WERI-Rb-1 (cell line): Measurements from ENCODE around the gene KCNN4.
"Not testable (repeated sequence)": the region's sequence is repeated elsewhere in the genome, so short reads cannot be mapped to it uniquely, and the experiment has no call there.

Experiments
- DNase-seq: peaks from one replicate; pipeline ENCODE4 v3.0.0-alpha.2; 2020
- H3K27ac ChIP-seq: fragments of 250-450 bp; sonication (Bioruptor Pico); 2 replicates; pipeline ENCODE4 v1.5.1; 2020; ENCODE audit warnings: mild to moderate bottlenecking, moderate library complexity
- H3K27me3 ChIP-seq: fragments of 250-450 bp; sonication (Bioruptor Pico); 2 replicates; pipeline ENCODE4 v1.5.1; 2021; ENCODE audit warnings: mild to moderate bottlenecking, low read depth, moderate library complexity; ENCODE audit not compliant: insufficient read depth, severe bottlenecking
- H3K36me3 ChIP-seq: fragments of 250-450 bp; sonication (Bioruptor Pico); 2 replicates; pipeline ENCODE4 v1.5.1; 2020; ENCODE audit warnings: mild to moderate bottlenecking, moderate library complexity
- H3K4me3 ChIP-seq: 2 replicates; pipeline ENCODE4 v1.5.1; 2011; ENCODE audit warnings: low read depth, mild to moderate bottlenecking, control low read depth, low read length
- H3K9me3 ChIP-seq: fragments of 250-450 bp; sonication (Bioruptor Pico); 2 replicates; pipeline ENCODE4 v1.5.1; 2021; ENCODE audit warnings: mild to moderate bottlenecking, moderate library complexity; ENCODE audit not compliant: severe bottlenecking
- TF ChIP-seq, protein P1 (sequence below): IDR thresholded peaks from 2 replicates; pipeline ENCODE4 v1.5.1; 2011; ENCODE audit warnings: low read depth, mild to moderate bottlenecking, control low read depth, inconsistent platforms, low read length

The KCNN4 gene

GRCh38 chr19:43818500-43818899 lies 37.7 kb upstream of the KCNN4 start:
- TF ChIP-seq, protein P1, sequence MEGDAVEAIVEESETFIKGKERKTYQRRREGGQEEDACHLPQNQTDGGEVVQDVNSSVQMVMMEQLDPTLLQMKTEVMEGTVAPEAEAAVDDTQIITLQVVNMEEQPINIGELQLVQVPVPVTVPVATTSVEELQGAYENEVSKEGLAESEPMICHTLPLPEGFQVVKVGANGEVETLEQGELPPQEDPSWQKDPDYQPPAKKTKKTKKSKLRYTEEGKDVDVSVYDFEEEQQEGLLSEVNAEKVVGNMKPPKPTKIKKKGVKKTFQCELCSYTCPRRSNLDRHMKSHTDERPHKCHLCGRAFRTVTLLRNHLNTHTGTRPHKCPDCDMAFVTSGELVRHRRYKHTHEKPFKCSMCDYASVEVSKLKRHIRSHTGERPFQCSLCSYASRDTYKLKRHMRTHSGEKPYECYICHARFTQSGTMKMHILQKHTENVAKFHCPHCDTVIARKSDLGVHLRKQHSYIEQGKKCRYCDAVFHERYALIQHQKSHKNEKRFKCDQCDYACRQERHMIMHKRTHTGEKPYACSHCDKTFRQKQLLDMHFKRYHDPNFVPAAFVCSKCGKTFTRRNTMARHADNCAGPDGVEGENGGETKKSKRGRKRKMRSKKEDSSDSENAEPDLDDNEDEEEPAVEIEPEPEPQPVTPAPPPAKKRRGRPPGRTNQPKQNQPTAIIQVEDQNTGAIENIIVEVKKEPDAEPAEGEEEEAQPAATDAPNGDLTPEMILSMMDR = no peak
- DNase-seq = no peak
- Histone ChIP-seq H3K36me3 (no peaks in the 10 kb centered on the region), H3K9me3 (no peaks in the 10 kb centered on the region), H3K4me3 (no peak overlapping the region), H3K27me3 (no peaks in the 10 kb centered on the region), H3K27ac (no peak overlapping the region)

- not testable (repeated sequence) for H3K27ac ChIP-seq, DNase-seq, H3K27me3 ChIP-seq, H3K4me3 ChIP-seq, H3K36me3 ChIP-seq, H3K9me3 ChIP-seq
Measured at GRCh38 chr19:43817454-43817853, 36.7 kb upstream of the KCNN4 start.

DNA sequence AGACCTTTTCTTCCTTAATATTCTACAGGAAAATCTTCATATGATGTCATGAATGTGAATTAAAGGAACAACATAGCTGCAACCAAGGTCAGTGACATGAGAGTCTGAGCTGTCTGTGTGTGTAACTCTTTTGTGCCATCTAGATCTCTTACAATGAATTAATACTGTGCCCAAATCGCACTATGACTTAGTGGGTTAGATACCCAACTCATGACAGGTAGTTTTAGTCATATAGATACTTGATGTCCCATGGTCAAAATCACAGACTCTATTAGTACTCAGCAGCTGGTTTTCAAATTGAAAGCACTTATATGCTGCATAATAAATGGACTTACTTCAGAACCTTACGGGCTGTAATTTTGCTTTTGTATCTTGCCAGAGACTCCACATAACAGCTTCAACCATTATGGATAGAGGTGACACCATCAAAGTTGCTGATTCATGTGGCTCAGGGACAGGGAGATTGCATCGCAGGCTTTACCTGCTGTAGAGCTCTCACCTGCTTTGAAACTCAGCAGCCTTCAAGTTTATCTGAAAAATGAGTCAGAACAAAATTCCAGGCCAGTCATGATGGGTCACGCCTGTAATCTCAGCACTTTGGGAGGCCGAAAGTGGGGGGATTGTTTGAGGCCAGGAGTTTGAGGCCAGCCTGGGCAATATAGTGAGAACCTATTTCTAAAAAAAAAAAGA lies 34.0 kb upstream of the KCNN4 start:
- no peak for DNase-seq
- TF ChIP-seq, protein P1 = no peak
- no peaks in the 10 kb centered on the region for H3K27me3 ChIP-seq
- no peaks in the 10 kb centered on the region for H3K36me3 ChIP-seq
- H3K4me3 ChIP-seq = no peak overlapping the region
- no peak overlapping the region for H3K27ac ChIP-seq
- H3K9me3 ChIP-seq = no peaks in the 10 kb centered on the region

DNA sequence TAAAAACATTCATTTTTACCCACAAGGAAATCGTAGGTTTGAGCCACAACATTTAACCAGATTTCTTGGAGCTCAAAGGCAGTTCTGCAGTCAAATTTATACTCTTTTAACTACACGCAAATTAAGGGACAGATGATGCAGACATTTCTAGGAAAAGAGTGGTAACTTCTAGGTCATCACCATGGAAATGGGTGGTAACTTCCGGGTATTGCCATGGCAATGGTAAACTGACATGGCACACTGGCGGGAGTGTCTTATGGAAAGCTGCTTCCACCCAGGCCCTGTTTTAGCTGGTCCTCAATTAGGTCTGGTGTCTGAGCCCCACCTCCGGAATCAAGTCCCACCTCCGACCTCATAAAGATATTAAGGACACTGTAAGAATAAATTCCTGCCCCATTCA lies 31.9 kb upstream of the KCNN4 start:
- Histone ChIP-seq H3K27me3 (no peaks in the 10 kb centered on the region), H3K27ac (no peak overlapping the region), H3K4me3 (no peak overlapping the region), H3K9me3 (no peaks in the 10 kb centered on the region), H3K36me3 (no peaks in the 10 kb centered on the region)
- TF ChIP-seq, protein P1 = no peak
- DNase-seq = no peak

DNA sequence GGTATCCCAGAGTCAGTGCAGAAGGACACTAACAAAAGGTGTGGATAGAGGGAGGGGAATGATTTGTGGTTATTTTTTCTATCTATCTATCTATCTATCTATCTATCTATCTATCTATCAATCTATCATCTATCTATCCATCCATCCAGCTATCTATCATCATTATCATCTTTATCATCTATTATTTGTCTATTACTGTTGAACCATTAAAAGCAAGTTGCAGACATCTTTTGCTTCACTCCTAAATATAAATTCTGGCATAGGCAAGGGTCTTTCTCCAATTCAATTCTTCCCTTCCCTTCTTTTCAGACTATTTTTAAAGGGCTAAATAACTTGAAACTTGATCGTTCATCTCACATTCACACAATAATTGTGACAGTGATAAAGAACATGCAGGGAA lies 31.5 kb upstream of the KCNN4 start:
- Histone ChIP-seq H3K36me3 (no peaks in the 10 kb centered on the region), H3K27me3 (no peaks in the 10 kb centered on the region), H3K9me3 (no peaks in the 10 kb centered on the region), H3K4me3 (no peak overlapping the region), H3K27ac (no peak overlapping the region)
- no peak for DNase-seq
- TF ChIP-seq, protein P1 = no peak

DNA sequence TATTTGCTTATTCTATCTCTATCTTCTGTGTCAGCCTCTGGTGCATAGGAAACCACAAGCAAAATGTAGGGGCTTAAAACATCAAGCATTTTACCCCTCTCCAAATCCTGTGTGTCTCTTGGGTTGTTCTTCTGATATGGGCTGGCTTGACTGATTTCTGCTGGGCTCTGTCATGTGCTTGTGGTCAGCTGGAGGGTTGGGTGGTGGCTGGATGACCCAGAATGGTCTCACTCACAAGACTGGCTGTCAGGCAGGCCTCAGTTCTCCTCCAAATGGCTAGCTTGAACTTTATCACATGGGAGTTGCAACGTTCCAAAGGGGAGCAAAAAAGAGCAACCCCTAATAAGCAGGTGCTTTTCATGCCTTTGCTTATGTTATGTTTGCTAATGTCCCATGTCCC lies 31.1 kb upstream of the KCNN4 start:
- Histone ChIP-seq H3K27me3 (no peaks in the 10 kb centered on the region), H3K36me3 (no peaks in the 10 kb centered on the region), H3K9me3 (no peaks in the 10 kb centered on the region), H3K27ac (no peak overlapping the region), H3K4me3 (no peak overlapping the region)
- DNase-seq = no peak
- TF ChIP-seq, protein P1 = no peak
